GM18861 (cell line): Measurements from ENCODE around the gene TMEM247.
"Not testable (repeated sequence)": the region's sequence is repeated elsewhere in the genome, so short reads cannot be mapped to it uniquely, and the experiment has no call there.

ENCODE experiments used
- ATAC-seq: cut with Tn5 transposase; IDR thresholded peaks from one replicate; pipeline ENCODE4 v1.9.1; 2021; ENCODE audit not compliant: unreplicated experiment

Gene TMEM247

GRCh38 chr2:46458763-46459500, 20.4 kb upstream of the TMEM247 start:
- no peak for ATAC-seq

- no peak for ATAC-seq
These were observed 19.7 kb upstream of the TMEM247 start for GRCh38 chr2:46459694-46460093.

GRCh38 chr2:46460241-46460921, 19.0 kb upstream of the TMEM247 start:
- no peak for ATAC-seq

GRCh38 chr2:46461011-46461674, 18.2 kb upstream of the TMEM247 start:
- no peak for ATAC-seq

GRCh38 chr2:46461709-46462171, 17.6 kb upstream of the TMEM247 start:
- ATAC-seq, result no peak

GRCh38 chr2:46462936-46463335, 16.4 kb upstream of the TMEM247 start:
- ATAC-seq, result no peak

GRCh38 chr2:46469116-46469515, 10.2 kb upstream of the TMEM247 start:
- no peak for ATAC-seq

GRCh38 chr2:46469700-46470099, 9.7 kb upstream of the TMEM247 start:
- ATAC-seq, result no peak

GRCh38 chr2:46470114-46470628, 9.2 kb upstream of the TMEM247 start:
- no peak for ATAC-seq

GRCh38 chr2:46471019-46471583, 8.3 kb upstream of the TMEM247 start:
- no peak for ATAC-seq

GRCh38 chr2:46471697-46472096, 7.7 kb upstream of the TMEM247 start:
- no peak for ATAC-seq

GRCh38 chr2:46472165-46472564, 7.2 kb upstream of the TMEM247 start:
- not testable (repeated sequence) for ATAC-seq

- ATAC-seq, result not testable (repeated sequence)
These were observed 1.9 kb upstream of the TMEM247 start for GRCh38 chr2:46477462-46477861.

- ATAC-seq, result no peak
These were observed 1.4 kb upstream of the TMEM247 start for GRCh38 chr2:46477925-46478324.

GRCh38 chr2:46480562-46480961, 1.2 kb downstream of the TMEM247 start:
- no peak for ATAC-seq

GRCh38 chr2:46481198-46482193, 2.1 kb downstream of the TMEM247 start:
- ATAC-seq, result no peak

- ATAC-seq, result no peak
These were observed 3.1 kb downstream of the TMEM247 start for GRCh38 chr2:46482490-46482889.

- no peak for ATAC-seq
These were observed 5.6 kb downstream of the TMEM247 start for GRCh38 chr2:46485002-46485401.

GRCh38 chr2:46486436-46486835, 7.1 kb downstream of the TMEM247 start:
- ATAC-seq, result no peak

- ATAC-seq, result no peak
These were observed 8.4 kb downstream of the TMEM247 start for GRCh38 chr2:46487667-46488335.
